Muscle layer of colon (tissue), 2 donors: ENCODE results near the gene C3orf85.
"Not testable (repeated sequence)": the region's sequence is repeated elsewhere in the genome, so short reads cannot be mapped to it uniquely, and the experiment has no call there.

Experiments used
- H3K27ac ChIP-seq: one replicate; pipeline ENCODE4 v1.7.0; 2013; ENCODE audit warnings: low read depth, mild to moderate bottlenecking, low read length, moderate library complexity
- H3K27me3 ChIP-seq, 2 donors: one replicate each; pipeline ENCODE4 v1.7.0; 2013; ENCODE audit warnings: low read length in 2 of 2, mild to moderate bottlenecking in 2 of 2; ENCODE audit not compliant: insufficient read depth in 2 of 2, control insufficient read depth in 1 of 2
- H3K36me3 ChIP-seq: one replicate; pipeline ENCODE4 v1.7.0; 2013; ENCODE audit warnings: mild to moderate bottlenecking, low read length; ENCODE audit not compliant: insufficient read depth
- H3K4me1 ChIP-seq: one replicate; pipeline ENCODE4 v1.7.0; 2013; ENCODE audit warnings: mild to moderate bottlenecking, low read length; ENCODE audit not compliant: insufficient read depth
- H3K4me3 ChIP-seq, 2 donors: one replicate each; pipeline ENCODE4 v1.7.0; 2013; ENCODE audit warnings: low read length in 2 of 2, low read depth in 1 of 2, mild to moderate bottlenecking in 1 of 2, moderate library complexity in 1 of 2
- H3K9ac ChIP-seq: one replicate; pipeline ENCODE4 v1.7.0; 2013; ENCODE audit warnings: low read length
- H3K9me3 ChIP-seq: one replicate; pipeline ENCODE4 v1.7.0; 2013; ENCODE audit warnings: mild to moderate bottlenecking, low read length
- donor health status: abdominal sarcoma.
- donor health status: Adenocarcinoma of cecum.

Gene C3orf85

GRCh38 chr3:109118584-109118983 is 17.9 kb upstream of the C3orf85 start:
- Histone ChIP-seq H3K36me3 (no peaks in the 10 kb centered on the region), H3K9ac (no peak overlapping the region), H3K9me3 (no peaks in the 10 kb centered on the region), H3K4me1 (no peaks in the 10 kb centered on the region), H3K27ac (no peak overlapping the region), H3K27me3 (no peaks in the 10 kb centered on the region), H3K4me3 (no peak overlapping the region)

GRCh38 chr3:109122690-109123089 is 13.8 kb upstream of the C3orf85 start:
- no peaks in the 10 kb centered on the region for H3K27me3 ChIP-seq
- H3K36me3 ChIP-seq, result no peaks in the 10 kb centered on the region
- no peak overlapping the region for H3K9ac ChIP-seq
- no peak overlapping the region for H3K27ac ChIP-seq
- no peaks in the 10 kb centered on the region for H3K4me1 ChIP-seq
- no peaks in the 10 kb centered on the region for H3K9me3 ChIP-seq
- H3K4me3 ChIP-seq, result no peak overlapping the region

- Histone ChIP-seq H3K4me1 (no peaks in the 10 kb centered on the region), H3K4me3 (no peak overlapping the region), H3K9ac (no peak overlapping the region), H3K9me3 (no peaks in the 10 kb centered on the region), H3K36me3 (no peaks in the 10 kb centered on the region), H3K27ac (no peak overlapping the region), H3K27me3 (no peaks in the 10 kb centered on the region)
Measured at GRCh38 chr3:109125902-109126301, 10.6 kb upstream of the C3orf85 start.

GRCh38 chr3:109127553-109127952 is 9.0 kb upstream of the C3orf85 start:
- Histone ChIP-seq H3K27ac (no peak overlapping the region), H3K9ac (no peak overlapping the region), H3K36me3 (no peaks in the 10 kb centered on the region), H3K4me1 (no peaks in the 10 kb centered on the region), H3K9me3 (no peaks in the 10 kb centered on the region), H3K27me3 (no peaks in the 10 kb centered on the region), H3K4me3 (no peak overlapping the region)

GRCh38 chr3:109131276-109131675 is 5.2 kb upstream of the C3orf85 start:
- H3K9ac ChIP-seq, result no peak overlapping the region
- no peaks in the 10 kb centered on the region for H3K4me1 ChIP-seq
- no peak overlapping the region for H3K27ac ChIP-seq
- no peaks in the 10 kb centered on the region for H3K36me3 ChIP-seq
- H3K9me3 ChIP-seq, result no peaks in the 10 kb centered on the region
- no peak overlapping the region for H3K4me3 ChIP-seq
- no peaks in the 10 kb centered on the region for H3K27me3 ChIP-seq

GRCh38 chr3:109132801-109133473 is 3.6 kb upstream of the C3orf85 start:
- Histone ChIP-seq H3K9me3 (no peaks in the 10 kb centered on the region), H3K27me3 (no peaks in the 10 kb centered on the region), H3K27ac (no peak overlapping the region), H3K4me3 (no peak overlapping the region), H3K36me3 (no peaks in the 10 kb centered on the region), H3K9ac (no peak overlapping the region), H3K4me1 (no peaks in the 10 kb centered on the region)

- not testable (repeated sequence) for H3K4me1 ChIP-seq, H3K9me3 ChIP-seq, H3K9ac ChIP-seq, H3K27me3 ChIP-seq, H3K27ac ChIP-seq, H3K4me3 ChIP-seq, H3K36me3 ChIP-seq
Measured at GRCh38 chr3:109133474-109133816, 3.1 kb upstream of the C3orf85 start.

GRCh38 chr3:109137761-109138160 is 1.2 kb downstream of the C3orf85 start:
- no peak overlapping the region for H3K9ac ChIP-seq
- no peaks in the 10 kb centered on the region for H3K9me3 ChIP-seq
- no peaks in the 10 kb centered on the region for H3K27me3 ChIP-seq
- no peak overlapping the region for H3K4me3 ChIP-seq
- H3K27ac ChIP-seq, result no peak overlapping the region
- no peaks in the 10 kb centered on the region for H3K4me1 ChIP-seq
- no peaks in the 10 kb centered on the region for H3K36me3 ChIP-seq

- H3K4me1 ChIP-seq, result no peaks in the 10 kb centered on the region
- no peaks in the 10 kb centered on the region for H3K9me3 ChIP-seq
- H3K4me3 ChIP-seq, result no peak overlapping the region
- no peaks in the 10 kb centered on the region for H3K36me3 ChIP-seq
- H3K9ac ChIP-seq, result no peak overlapping the region
- no peak overlapping the region for H3K27ac ChIP-seq
- no peaks in the 10 kb centered on the region for H3K27me3 ChIP-seq
Measured at GRCh38 chr3:109140318-109140717, 3.8 kb downstream of the C3orf85 start.

- Histone ChIP-seq H3K4me1 (no peaks in the 10 kb centered on the region), H3K9ac (no peak overlapping the region), H3K4me3 (no peak overlapping the region), H3K36me3 (no peaks in the 10 kb centered on the region), H3K27me3 (no peaks in the 10 kb centered on the region), H3K9me3 (no peaks in the 10 kb centered on the region), H3K27ac (no peak overlapping the region)
Measured at GRCh38 chr3:109143646-109144045, 7.1 kb downstream of the C3orf85 start.

- no peaks in the 10 kb centered on the region for H3K36me3 ChIP-seq
- no peaks in the 10 kb centered on the region for H3K4me1 ChIP-seq
- H3K9me3 ChIP-seq, result no peaks in the 10 kb centered on the region
- H3K9ac ChIP-seq, result no peak overlapping the region
- H3K4me3 ChIP-seq, result no peak overlapping the region
- H3K27me3 ChIP-seq, result no peaks in the 10 kb centered on the region
- H3K27ac ChIP-seq, result no peak overlapping the region
Measured at GRCh38 chr3:109149078-109149477, 12.6 kb downstream of the C3orf85 start.

GRCh38 chr3:109152320-109152719 is 15.8 kb downstream of the C3orf85 start:
- Histone ChIP-seq H3K4me1 (no peaks in the 10 kb centered on the region), H3K36me3 (no peaks in the 10 kb centered on the region), H3K9ac (no peak overlapping the region), H3K27ac (no peak overlapping the region), H3K27me3 (no peaks in the 10 kb centered on the region), H3K9me3 (no peaks in the 10 kb centered on the region), H3K4me3 (no peak overlapping the region)
